DOHH2 (cell line): ENCODE results near the gene IGSF6.

Source experiments
- EZH2phosphoT487 ChIP-seq: fragments of 200-600 bp; sonication (generic); IDR thresholded peaks from 2 replicates; pipeline ENCODE4 v1.6.1; 2017; ENCODE audit warnings: borderline replicate concordance, mild to moderate bottlenecking, antibody characterized with exemption, low read length, moderate library complexity, mixed read lengths
- TF ChIP-seq, protein P1 (sequence below): fragments of 200-600 bp; sonication (generic); IDR thresholded peaks from one replicate; pipeline ENCODE4 v1.5.1; 2014; ENCODE audit warnings: antibody characterized with exemption, mild to moderate bottlenecking, low read depth, low read length; ENCODE audit not compliant: poor library complexity, severe bottlenecking

DNA sequence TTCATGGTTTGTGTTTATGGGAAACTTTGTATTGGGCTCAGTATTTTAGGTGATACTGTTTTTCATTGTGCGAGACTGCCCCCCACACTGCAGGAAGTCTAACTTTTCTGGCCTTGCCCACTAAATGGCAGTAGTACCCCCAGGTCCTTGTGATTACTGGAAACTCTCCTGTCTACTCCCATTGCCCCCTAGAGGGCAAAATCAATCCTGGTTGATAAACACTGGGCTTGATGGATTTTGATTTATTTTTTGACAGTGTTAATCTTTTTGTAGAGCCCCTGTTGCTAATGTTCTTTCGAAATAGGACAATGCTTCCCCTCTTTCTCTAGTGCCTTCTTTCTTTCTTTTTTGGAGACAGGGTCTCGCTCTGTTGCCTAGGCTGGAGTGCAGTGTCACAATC is 37.5 kb downstream of the IGSF6 start:
- TF ChIP-seq, protein P1, sequence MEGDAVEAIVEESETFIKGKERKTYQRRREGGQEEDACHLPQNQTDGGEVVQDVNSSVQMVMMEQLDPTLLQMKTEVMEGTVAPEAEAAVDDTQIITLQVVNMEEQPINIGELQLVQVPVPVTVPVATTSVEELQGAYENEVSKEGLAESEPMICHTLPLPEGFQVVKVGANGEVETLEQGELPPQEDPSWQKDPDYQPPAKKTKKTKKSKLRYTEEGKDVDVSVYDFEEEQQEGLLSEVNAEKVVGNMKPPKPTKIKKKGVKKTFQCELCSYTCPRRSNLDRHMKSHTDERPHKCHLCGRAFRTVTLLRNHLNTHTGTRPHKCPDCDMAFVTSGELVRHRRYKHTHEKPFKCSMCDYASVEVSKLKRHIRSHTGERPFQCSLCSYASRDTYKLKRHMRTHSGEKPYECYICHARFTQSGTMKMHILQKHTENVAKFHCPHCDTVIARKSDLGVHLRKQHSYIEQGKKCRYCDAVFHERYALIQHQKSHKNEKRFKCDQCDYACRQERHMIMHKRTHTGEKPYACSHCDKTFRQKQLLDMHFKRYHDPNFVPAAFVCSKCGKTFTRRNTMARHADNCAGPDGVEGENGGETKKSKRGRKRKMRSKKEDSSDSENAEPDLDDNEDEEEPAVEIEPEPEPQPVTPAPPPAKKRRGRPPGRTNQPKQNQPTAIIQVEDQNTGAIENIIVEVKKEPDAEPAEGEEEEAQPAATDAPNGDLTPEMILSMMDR = peak; percentile 71
- TF ChIP-seq EZH2phosphoT487 = no peak
